ENCODE measurements around the gene UBE2E2. TPM values are rescaled to one million over a fixed set of nuclear protein-coding genes. Genes with fewer than 3 reads are reported as not detected.

Gene UBE2E2
- total and polyA plus RNA-seq, 4 donors = 21.5 to 87.5 (median 29.0) TPM

- ATAC-seq (ENCODE audit: insufficient read depth, low FRiP score) (no peak), DNase-seq (peak in 1 of 3 donors; percentile 3)
- TF ChIP-seq CTCF (IDR thresholded peaks at IDR 0.05; ENCODE audit: control extremely low read depth, extremely low read depth) = no peak
- Histone ChIP-seq H3K36me3 (ENCODE audit: control insufficient read depth in 4 of 4, insufficient read depth in 4 of 4, low read length in 4 of 4) (peaks cover 0 to 3% (median 1%) of the 10 kb centered on the region in 4 donors), H3K27ac (ENCODE audit: low read depth in 1 of 2, low read length in 1 of 2) (no peak overlapping the region), H3K9me3 (ENCODE audit: control insufficient read depth in 4 of 4, insufficient read depth in 3 of 4, low read length in 3 of 4) (no peaks in the 10 kb centered on the region), H3K4me3 (no peak overlapping the region), H3K4me1 (ENCODE audit: control insufficient read depth in 5 of 5, insufficient read depth in 5 of 5, low read length in 5 of 5) (peaks cover 0 to 8% (median 7%) of the 10 kb centered on the region in 5 donors), H3K9ac (ENCODE audit: insufficient read depth in 1 of 2, low read length in 2 of 2) (no peak overlapping the region), H3K27me3 (ENCODE audit: control insufficient read depth in 3 of 3, insufficient read depth in 3 of 3, low read length in 2 of 3) (peaks cover 0 to 2% (median 0%) of the 10 kb centered on the region in 3 donors)
- 90 to 92% methylated on average over 3 of the region's 3 CpGs for WGBS, 2 donors
Measured at GRCh38 chr3:23206366-23206765, 3.2 kb downstream of the UBE2E2 start.

GRCh38 chr3:23209103-23209502 is 6.0 kb downstream of the UBE2E2 start:
- ATAC-seq (ENCODE audit: insufficient read depth, low FRiP score) (no peak), DNase-seq (no peak)
- Histone ChIP-seq H3K27ac (ENCODE audit: low read depth in 1 of 2, low read length in 1 of 2) (no peak overlapping the region), H3K36me3 (ENCODE audit: control insufficient read depth in 4 of 4, insufficient read depth in 4 of 4, low read length in 4 of 4) (peaks cover 0 to 3% (median 0%) of the 10 kb centered on the region in 4 donors), H3K4me3 (no peak overlapping the region), H3K9ac (ENCODE audit: insufficient read depth in 1 of 2, low read length in 2 of 2) (no peak overlapping the region), H3K27me3 (ENCODE audit: control insufficient read depth in 3 of 3, insufficient read depth in 3 of 3, low read length in 2 of 3) (peaks cover 0 to 2% (median 0%) of the 10 kb centered on the region in 3 donors), H3K9me3 (ENCODE audit: control insufficient read depth in 4 of 4, insufficient read depth in 3 of 4, low read length in 3 of 4) (no peaks in the 10 kb centered on the region), H3K4me1 (ENCODE audit: control insufficient read depth in 5 of 5, insufficient read depth in 5 of 5, low read length in 5 of 5) (peaks cover 0 to 8% (median 7%) of the 10 kb centered on the region in 5 donors)
- 0 to 90% methylated on average over 1 of the region's 1 CpG for WGBS, 2 donors
- TF ChIP-seq CTCF (IDR thresholded peaks at IDR 0.05; ENCODE audit: control extremely low read depth, extremely low read depth) = no peak

- Histone ChIP-seq H3K9me3 (ENCODE audit: control insufficient read depth in 4 of 4, insufficient read depth in 3 of 4, low read length in 3 of 4) (no peaks in the 10 kb centered on the region), H3K4me1 (ENCODE audit: control insufficient read depth in 5 of 5, insufficient read depth in 5 of 5, low read length in 5 of 5) (peaks cover 0 to 10% (median under 1%) of the 10 kb centered on the region in 5 donors), H3K9ac (ENCODE audit: insufficient read depth in 1 of 2, low read length in 2 of 2) (no peak overlapping the region), H3K27ac (ENCODE audit: low read depth in 1 of 2, low read length in 1 of 2) (no peak overlapping the region), H3K27me3 (ENCODE audit: control insufficient read depth in 3 of 3, insufficient read depth in 3 of 3, low read length in 2 of 3) (no peaks in the 10 kb centered on the region), H3K36me3 (ENCODE audit: control insufficient read depth in 4 of 4, insufficient read depth in 4 of 4, low read length in 4 of 4) (peaks cover 0 to 3% (median 0%) of the 10 kb centered on the region in 4 donors), H3K4me3 (no peak overlapping the region)
- DNase-seq (no peak), ATAC-seq (ENCODE audit: insufficient read depth, low FRiP score) (no peak)
- 90 to 97% methylated on average over 4 of the region's 4 CpGs for WGBS, 2 donors
- TF ChIP-seq CTCF (IDR thresholded peaks at IDR 0.05; ENCODE audit: control extremely low read depth, extremely low read depth) = no peak
Measured at GRCh38 chr3:23209747-23210487, 6.8 kb downstream of the UBE2E2 start.

All from lung (tissue), 12 donors.